Endometrial microvascular endothelial cells (primary cell): ENCODE measurements around the gene TENM4. TPM values are rescaled to one million over a fixed set of nuclear protein-coding genes. Genes with fewer than 3 reads are reported as not detected.

Experiments used
- in situ Hi-C: cut with HindIII; loops from 2 replicates; pipeline ENCODE4 v1.10.0; 2017; ENCODE audit warnings: low sequenced_read_pairs, low pct_unique_long_range_greater_than_20kb; ENCODE audit errors: inconsistent ontology term
- total RNA-seq: library from RNA; depleted of rRNA; stranded (reverse); fragments of >200 nt; gene quantifications from one replicate; pipeline ENCODE4 v1.2.3, GENCODE V29; 2015; ENCODE audit errors: inconsistent ontology term

The TENM4 gene
- total RNA-seq, 1 donor from 2014 or later, result 1.4 TPM

GRCh38 chr11:79045018-79045799 lies 395.6 kb downstream of the TENM4 start:
- in situ Hi-C loops, result no loop called here

GRCh38 chr11:79044201-79044600 lies 396.6 kb downstream of the TENM4 start:
- in situ Hi-C loops, result no loop called here

GRCh38 chr11:79043726-79044125 lies 397.1 kb downstream of the TENM4 start:
- in situ Hi-C loops, result no loop called here

GRCh38 chr11:79042824-79043223 lies 398.0 kb downstream of the TENM4 start:
- in situ Hi-C loops, result no loop called here

- in situ Hi-C loops, result no loop called here
Observed at GRCh38 chr11:79040348-79040747, 400.5 kb downstream of the TENM4 start.

GRCh38 chr11:79039122-79039521 lies 401.7 kb downstream of the TENM4 start:
- in situ Hi-C loops, result no loop called here

- in situ Hi-C loops, result no loop called here
Observed at GRCh38 chr11:79035881-79036280, 404.9 kb downstream of the TENM4 start.

- in situ Hi-C loops, result no loop called here
Observed at GRCh38 chr11:79033833-79034232, 407.0 kb downstream of the TENM4 start.

GRCh38 chr11:79030448-79030847 lies 410.4 kb downstream of the TENM4 start:
- in situ Hi-C loops, result no loop called here

- in situ Hi-C loops, result no loop called here
Observed at GRCh38 chr11:79028225-79028624, 412.6 kb downstream of the TENM4 start.

- in situ Hi-C loops, result no loop called here
Observed at GRCh38 chr11:79026803-79027445, 413.9 kb downstream of the TENM4 start.

- in situ Hi-C loops, result no loop called here
Observed at GRCh38 chr11:79025622-79026021, 415.2 kb downstream of the TENM4 start.

GRCh38 chr11:79025097-79025496 lies 415.7 kb downstream of the TENM4 start:
- in situ Hi-C loops, result no loop called here

GRCh38 chr11:79022265-79022664 lies 418.6 kb downstream of the TENM4 start:
- in situ Hi-C loops, result no loop called here

- in situ Hi-C loops, result no loop called here
Observed at GRCh38 chr11:79021601-79022000, 419.2 kb downstream of the TENM4 start.

- in situ Hi-C loops, result no loop called here
Observed at GRCh38 chr11:79019975-79020374, 420.9 kb downstream of the TENM4 start.

GRCh38 chr11:79019277-79019676 lies 421.6 kb downstream of the TENM4 start:
- in situ Hi-C loops, result no loop called here

GRCh38 chr11:79018371-79018849 lies 422.4 kb downstream of the TENM4 start:
- in situ Hi-C loops, result no loop called here

- in situ Hi-C loops, result no loop called here
Observed at GRCh38 chr11:79017811-79018210, 423.0 kb downstream of the TENM4 start.

GRCh38 chr11:79013509-79013908 lies 427.3 kb downstream of the TENM4 start:
- in situ Hi-C loops, result no loop called here
